Smooth muscle cell (in vitro differentiated cells): Measurements from ENCODE around the gene DCUN1D2. TPM values are rescaled to one million over a fixed set of nuclear protein-coding genes. Genes with fewer than 3 reads are reported as not detected.

Source experiments
- DNase-seq: peaks from one replicate; lab custom pipeline; 2025; ENCODE audit not compliant: unreplicated experiment; lab: John Stamatoyannopoulos, UW
- H2AFZ ChIP-seq: fragments of 200-600 bp; sonication (generic); 2 replicates; pipeline ENCODE4 v1.6.0; 2016; ENCODE audit warnings: antibody characterized with exemption, low read depth, mild to moderate bottlenecking
- H3F3A ChIP-seq: fragments of 200-600 bp; sonication (generic); 2 replicates; pipeline ENCODE4 v1.6.0; 2017; ENCODE audit warnings: antibody characterized with exemption, low read depth
- H3K27ac ChIP-seq: fragments of 200-600 bp; sonication (generic); 2 replicates; pipeline ENCODE4 v1.5.1; 2016; ENCODE audit warnings: low read depth, mild to moderate bottlenecking
- H3K27me3 ChIP-seq: fragments of 200-600 bp; sonication (generic); 2 replicates; pipeline ENCODE4 v1.6.1; 2016; ENCODE audit warnings: low read depth, mild to moderate bottlenecking
- H3K36me3 ChIP-seq: fragments of 200-600 bp; sonication (generic); 2 replicates; pipeline ENCODE4 v1.5.1; 2016; ENCODE audit warnings: low read depth
- H3K4me1 ChIP-seq: fragments of 200-600 bp; sonication (generic); 2 replicates; pipeline ENCODE4 v1.5.1; 2016; ENCODE audit warnings: low read depth
- H3K4me2 ChIP-seq: fragments of 200-600 bp; sonication (generic); 2 replicates; pipeline ENCODE4 v1.6.0; 2016; ENCODE audit warnings: mild to moderate bottlenecking
- H3K4me3 ChIP-seq: fragments of 200-600 bp; sonication (generic); 2 replicates; pipeline ENCODE4 v1.5.1; 2016; ENCODE audit warnings: mild to moderate bottlenecking
- H3K79me2 ChIP-seq: fragments of 200-600 bp; sonication (generic); 2 replicates; pipeline ENCODE4 v1.6.0; 2016; ENCODE audit warnings: low read depth, mild to moderate bottlenecking
- H3K9ac ChIP-seq: fragments of 200-600 bp; sonication (generic); 2 replicates; pipeline ENCODE4 v1.6.0; 2016; ENCODE audit warnings: low read depth
- H3K9me3 ChIP-seq: fragments of 200-600 bp; sonication (generic); replicated peaks from 2 replicates; pipeline ENCODE4 v1.5.1; 2016; ENCODE audit warnings: low read depth
- H4K20me1 ChIP-seq: fragments of 200-600 bp; sonication (generic); 2 replicates; pipeline ENCODE4 v1.6.0; 2016; ENCODE audit warnings: low read depth
- WGBS: methylation state at CpG from one replicate; pipeline ENCODE4 v1.1.7; 2016; ENCODE audit warnings: low lambda C conversion rate; 5-methylcytosine and 5-hydroxymethylcytosine counted together
- polyA plus RNA-seq: library from polyadenylated mRNA; unstranded; fragments of >200 nt; fragmentation: Nextera tagmentation; extraction: Ambion mirVana; gene quantifications from 2 replicates; pipeline ENCODE4 v1.2.1, GENCODE V29; 2016
- total RNA-seq: library from RNA; depleted of rRNA; stranded (reverse); fragments of >200 nt; gene quantifications from 2 replicates; pipeline ENCODE4 v1.2.3, GENCODE V29; 2014
- TF ChIP-seq, protein P1 (sequence below): fragments of 200-600 bp; sonication (generic); IDR thresholded peaks from 2 replicates; pipeline ENCODE4 v1.5.1; 2017; ENCODE audit warnings: borderline replicate concordance, mild to moderate bottlenecking, antibody characterized with exemption; ENCODE audit not compliant: insufficient read depth, poor library complexity, severe bottlenecking

DCUN1D2 gene
- total and polyA plus RNA-seq, 2 experiments from 2014 or later, result 6.3 to 10.8 TPM

- Histone ChIP-seq H3K9ac (no peak overlapping the region), H3K4me3 (no peak overlapping the region), H3K27ac (no peak overlapping the region), H3K27me3 (no peaks in the 10 kb centered on the region), H3K79me2 (no peaks in the 10 kb centered on the region), H3K9me3 (no peaks in the 10 kb centered on the region), H3K36me3 (no peaks in the 10 kb centered on the region), H3K4me1 (peaks cover 5% of the 10 kb centered on the region), H4K20me1 (peaks cover 2% of the 10 kb centered on the region), H2AFZ (no peak overlapping the region), H3K4me2 (no peak overlapping the region), H3F3A (no peaks in the 10 kb centered on the region)
- 72% methylated on average over 22 of the region's 22 CpGs for WGBS
- DNase-seq, result no peak
- TF ChIP-seq, protein P1, sequence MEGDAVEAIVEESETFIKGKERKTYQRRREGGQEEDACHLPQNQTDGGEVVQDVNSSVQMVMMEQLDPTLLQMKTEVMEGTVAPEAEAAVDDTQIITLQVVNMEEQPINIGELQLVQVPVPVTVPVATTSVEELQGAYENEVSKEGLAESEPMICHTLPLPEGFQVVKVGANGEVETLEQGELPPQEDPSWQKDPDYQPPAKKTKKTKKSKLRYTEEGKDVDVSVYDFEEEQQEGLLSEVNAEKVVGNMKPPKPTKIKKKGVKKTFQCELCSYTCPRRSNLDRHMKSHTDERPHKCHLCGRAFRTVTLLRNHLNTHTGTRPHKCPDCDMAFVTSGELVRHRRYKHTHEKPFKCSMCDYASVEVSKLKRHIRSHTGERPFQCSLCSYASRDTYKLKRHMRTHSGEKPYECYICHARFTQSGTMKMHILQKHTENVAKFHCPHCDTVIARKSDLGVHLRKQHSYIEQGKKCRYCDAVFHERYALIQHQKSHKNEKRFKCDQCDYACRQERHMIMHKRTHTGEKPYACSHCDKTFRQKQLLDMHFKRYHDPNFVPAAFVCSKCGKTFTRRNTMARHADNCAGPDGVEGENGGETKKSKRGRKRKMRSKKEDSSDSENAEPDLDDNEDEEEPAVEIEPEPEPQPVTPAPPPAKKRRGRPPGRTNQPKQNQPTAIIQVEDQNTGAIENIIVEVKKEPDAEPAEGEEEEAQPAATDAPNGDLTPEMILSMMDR, result no peak
These were observed 21.9 kb downstream of the DCUN1D2 start for GRCh38 chr13:113468472-113469201.

- Histone ChIP-seq H3K79me2 (no peaks in the 10 kb centered on the region), H3K9ac (no peak overlapping the region), H3K4me2 (no peak overlapping the region), H3K4me3 (no peak overlapping the region), H3K36me3 (no peaks in the 10 kb centered on the region), H2AFZ (no peak overlapping the region), H3F3A (no peaks in the 10 kb centered on the region), H3K4me1 (peaks cover 5% of the 10 kb centered on the region), H3K27me3 (no peaks in the 10 kb centered on the region), H3K9me3 (no peaks in the 10 kb centered on the region), H3K27ac (no peak overlapping the region), H4K20me1 (peaks cover 2% of the 10 kb centered on the region)
- DNase-seq, result no peak
- TF ChIP-seq, protein P1, result no peak
- 94% methylated on average over 7 of the region's 7 CpGs for WGBS
These were observed 22.5 kb downstream of the DCUN1D2 start for GRCh38 chr13:113468029-113468428.

GRCh38 chr13:113466383-113466782, 24.1 kb downstream of the DCUN1D2 start:
- no peak for DNase-seq
- H3K79me2 ChIP-seq, result no peaks in the 10 kb centered on the region
- 88% methylated on average over 3 of the region's 3 CpGs for WGBS
- no peak overlapping the region for H2AFZ ChIP-seq
- peaks cover 5% of the 10 kb centered on the region for H3K4me1 ChIP-seq
- no peak overlapping the region for H3K4me3 ChIP-seq
- peaks cover 2% of the 10 kb centered on the region for H4K20me1 ChIP-seq
- H3K9me3 ChIP-seq, result no peaks in the 10 kb centered on the region
- TF ChIP-seq, protein P1, result no peak
- H3K27ac ChIP-seq, result no peak overlapping the region
- H3F3A ChIP-seq, result no peaks in the 10 kb centered on the region
- no peak overlapping the region for H3K4me2 ChIP-seq
- H3K9ac ChIP-seq, result no peak overlapping the region
- no peaks in the 10 kb centered on the region for H3K27me3 ChIP-seq
- H3K36me3 ChIP-seq, result no peaks in the 10 kb centered on the region

GRCh38 chr13:113465300-113465699, 25.2 kb downstream of the DCUN1D2 start:
- H3K9me3 ChIP-seq, result no peaks in the 10 kb centered on the region
- H3K79me2 ChIP-seq, result no peaks in the 10 kb centered on the region
- no peaks in the 10 kb centered on the region for H3K27me3 ChIP-seq
- no peak overlapping the region for H2AFZ ChIP-seq
- TF ChIP-seq, protein P1, result no peak
- no peak overlapping the region for H3K4me2 ChIP-seq
- no peak overlapping the region for H3K27ac ChIP-seq
- no peaks in the 10 kb centered on the region for H3K36me3 ChIP-seq
- DNase-seq, result no peak
- WGBS, result 96% methylated on average over 4 of the region's 4 CpGs
- no peak overlapping the region for H3K4me3 ChIP-seq
- H3F3A ChIP-seq, result no peaks in the 10 kb centered on the region
- peaks cover 2% of the 10 kb centered on the region for H4K20me1 ChIP-seq
- H3K9ac ChIP-seq, result no peak overlapping the region
- peaks cover 5% of the 10 kb centered on the region for H3K4me1 ChIP-seq
